HG03457 (cell line): ENCODE measurements around the gene FARP2.
"Not testable (repeated sequence)": the region's sequence is repeated elsewhere in the genome, so short reads cannot be mapped to it uniquely, and the experiment has no call there.

ENCODE experiments used
- ATAC-seq: cut with Tn5 transposase; IDR thresholded peaks from one replicate; pipeline ENCODE4 v1.9.1; 2021; ENCODE audit warnings: moderate number of reproducible peaks; ENCODE audit not compliant: unreplicated experiment

Gene FARP2

DNA sequence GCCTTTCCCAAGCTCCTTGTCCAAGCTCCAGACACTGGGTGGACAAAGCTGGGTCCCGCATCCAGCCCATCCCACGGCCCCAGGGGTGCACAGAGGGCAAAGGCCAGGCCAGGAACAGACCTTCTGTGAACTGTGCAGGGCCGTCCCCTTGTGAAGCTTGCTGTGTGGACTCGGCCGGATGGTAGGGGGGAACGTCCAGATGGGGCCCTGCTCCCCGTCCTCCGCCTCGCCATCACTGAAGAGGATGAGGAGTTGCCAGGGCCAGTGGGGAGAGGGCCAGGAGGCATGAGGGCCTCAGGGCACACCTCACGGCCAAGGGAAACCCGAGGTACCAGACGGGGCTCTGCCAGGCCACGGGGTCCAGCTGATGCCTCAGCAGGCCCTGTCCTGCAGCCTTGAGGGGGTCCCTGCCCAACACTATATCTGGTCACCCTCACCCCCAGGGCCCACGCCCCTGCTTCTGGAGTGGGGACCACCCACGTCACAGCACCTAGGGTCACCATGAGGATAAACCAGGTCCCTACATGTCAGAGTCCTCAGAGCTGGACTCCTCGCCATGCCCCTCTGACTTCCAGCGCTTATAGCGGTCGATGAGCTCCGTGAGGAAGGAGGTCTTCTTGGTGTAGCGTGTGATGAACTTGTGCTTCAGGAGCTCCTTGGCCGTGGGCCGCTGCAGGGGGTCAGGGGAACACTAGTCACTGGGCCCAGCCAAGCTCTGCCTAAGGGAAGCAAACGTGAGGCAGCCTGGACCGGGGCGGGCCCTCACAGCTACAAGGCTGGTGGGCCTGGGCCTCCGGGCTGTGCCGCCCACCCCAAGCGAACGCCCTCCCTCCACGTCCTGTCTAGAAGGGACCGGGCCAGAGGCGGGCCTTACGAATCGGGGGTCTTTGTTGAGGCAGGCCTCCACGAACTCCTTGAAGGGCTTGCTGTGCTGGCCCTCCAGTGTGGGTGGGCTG, 142.3 kb downstream of the FARP2 start:
- no peak for ATAC-seq

DNA sequence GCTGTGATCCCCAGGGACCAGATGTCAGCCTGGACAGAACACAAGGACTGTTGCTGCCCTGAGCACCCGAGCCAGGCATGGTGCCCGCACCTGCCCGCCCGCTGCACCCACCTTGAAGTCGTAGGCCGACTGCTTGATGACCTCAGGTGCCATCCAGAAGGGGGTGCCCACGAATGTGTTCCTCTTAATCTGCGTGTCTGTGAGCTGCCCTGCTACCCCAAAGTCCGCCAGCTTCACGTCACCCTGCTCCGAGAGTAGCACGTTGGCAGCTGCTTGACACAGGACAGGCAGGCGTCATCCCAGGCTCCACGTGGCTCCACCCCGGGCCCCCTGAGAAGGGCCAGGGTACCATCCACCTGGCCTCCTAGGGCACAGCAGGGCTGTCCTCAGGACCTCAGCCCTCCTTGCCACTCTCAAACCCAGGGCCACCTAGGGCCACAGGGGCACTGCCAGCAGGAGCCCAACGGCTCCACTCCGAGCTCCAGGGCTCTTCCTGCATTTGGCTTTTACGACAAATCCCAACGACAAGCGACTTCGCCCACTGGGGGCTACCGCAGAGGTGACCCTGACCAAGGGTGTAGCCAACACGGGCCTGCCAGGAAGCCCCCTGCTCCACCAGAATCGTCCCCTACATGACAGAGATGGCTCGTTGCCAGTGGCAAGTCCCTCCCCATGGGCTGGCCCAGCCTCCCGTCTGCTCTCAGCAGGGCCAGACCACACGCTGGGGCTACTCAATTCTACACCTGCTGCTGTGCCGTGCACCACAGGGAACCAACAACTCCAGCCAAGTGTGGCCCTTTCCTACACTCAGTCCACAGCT, 143.3 kb downstream of the FARP2 start:
- ATAC-seq = no peak

DNA sequence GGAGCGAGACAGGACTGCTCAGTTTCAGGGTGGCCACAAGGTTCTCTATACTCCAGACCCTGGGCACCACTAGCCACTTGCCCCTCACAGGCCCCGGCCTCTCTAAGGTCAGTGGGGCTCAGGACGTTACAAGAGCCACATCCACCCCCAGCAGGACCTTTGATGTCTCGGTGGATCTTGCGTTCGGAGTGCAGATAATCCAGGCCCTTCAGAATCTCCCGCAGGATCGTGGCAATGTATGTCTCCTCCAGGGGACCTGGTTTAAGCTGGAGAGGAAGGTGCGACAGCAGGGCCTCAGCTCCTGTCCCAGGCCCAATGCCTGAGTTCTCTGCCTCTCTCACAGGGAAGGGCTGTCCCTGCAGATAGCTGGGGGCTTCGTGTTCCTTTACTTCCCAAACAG, 143.9 kb downstream of the FARP2 start:
- no peak for ATAC-seq

DNA sequence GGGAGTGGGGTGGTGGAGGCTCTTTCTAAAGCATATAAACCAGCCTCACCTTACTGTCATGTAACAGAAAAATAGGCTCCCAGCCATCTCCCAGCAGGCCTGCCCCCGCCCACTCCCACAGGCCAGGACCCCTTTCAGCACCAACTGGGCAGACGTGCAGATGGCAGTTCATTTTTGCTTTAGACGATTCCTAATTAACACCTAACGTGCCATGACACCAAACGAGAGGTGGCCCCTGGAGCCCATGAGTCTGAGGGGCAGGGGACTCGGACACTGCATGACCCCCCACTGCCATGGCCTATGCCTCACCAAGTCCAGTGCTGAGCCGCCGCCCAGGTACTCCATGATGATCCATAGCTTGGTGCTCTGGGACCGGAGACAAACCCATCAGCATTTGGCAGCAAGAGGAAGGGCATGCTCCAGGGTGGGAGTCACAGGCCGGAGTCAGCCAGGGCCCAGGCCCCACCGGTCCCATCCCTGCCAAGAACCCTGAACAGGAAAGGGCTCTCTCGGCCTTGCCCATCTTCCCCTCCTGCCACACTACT, 144.4 kb downstream of the FARP2 start:
- no peak for ATAC-seq

DNA sequence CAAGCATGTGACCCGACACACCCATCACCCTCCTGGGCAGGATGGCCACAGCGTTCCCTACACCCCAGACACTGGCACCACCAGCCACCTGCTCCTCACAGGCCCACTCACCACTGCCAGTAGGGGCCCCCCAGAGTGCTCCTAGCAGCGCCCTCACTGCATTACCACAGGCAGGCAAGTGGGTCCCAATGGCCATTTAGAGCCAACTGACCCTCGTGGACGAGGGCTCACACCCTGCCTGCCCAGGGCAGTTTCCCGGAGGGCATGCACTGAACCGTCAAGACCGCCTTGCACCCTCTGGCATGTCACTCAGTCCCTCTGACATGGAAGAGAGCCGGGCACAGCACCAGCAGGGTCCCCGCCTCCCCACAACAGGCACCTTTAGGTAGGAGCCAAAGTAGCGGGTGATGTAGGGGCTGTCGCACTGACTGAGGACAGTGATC, 145.0 kb downstream of the FARP2 start:
- ATAC-seq = no peak

DNA sequence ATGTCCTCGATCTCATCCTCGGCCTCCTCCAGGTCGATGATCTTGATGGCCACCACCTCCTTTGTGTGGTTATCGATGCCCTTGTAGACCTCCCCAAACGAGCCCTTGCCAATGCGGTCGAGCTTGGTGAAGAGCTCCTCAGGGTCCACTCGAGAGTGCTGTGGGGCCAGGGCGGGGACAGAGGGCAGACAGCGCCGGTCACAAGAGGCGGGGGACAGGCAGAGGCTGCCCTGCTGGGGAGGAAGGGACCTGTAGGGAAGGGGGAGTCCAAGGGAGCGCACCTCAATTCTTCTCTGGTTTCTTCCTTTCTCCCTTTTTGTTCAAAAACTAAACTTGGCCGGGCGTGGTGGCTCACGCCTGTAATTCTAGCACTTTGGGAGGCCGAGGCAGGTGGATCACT, 145.5 kb downstream of the FARP2 start:
- no peak for ATAC-seq

DNA sequence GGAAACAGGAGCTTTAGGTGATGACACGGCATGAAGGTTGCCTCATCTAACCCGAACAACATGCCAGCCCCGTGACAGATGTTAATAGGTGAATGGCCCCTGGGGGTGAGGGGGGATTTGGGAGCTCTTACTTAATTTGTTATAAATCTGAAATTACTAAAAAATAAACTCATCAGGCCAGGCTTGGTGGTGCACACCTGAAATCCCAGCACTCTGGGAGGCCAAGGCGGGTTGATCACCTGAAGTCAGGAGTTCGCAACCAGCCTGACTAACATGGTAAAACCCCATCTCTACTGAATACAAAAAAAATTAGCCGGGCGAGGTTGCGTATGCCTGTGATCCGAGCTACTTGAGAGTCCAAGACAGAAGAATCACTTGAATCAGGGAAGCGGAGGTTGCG, 146.2 kb downstream of the FARP2 start:
- ATAC-seq = no peak

DNA sequence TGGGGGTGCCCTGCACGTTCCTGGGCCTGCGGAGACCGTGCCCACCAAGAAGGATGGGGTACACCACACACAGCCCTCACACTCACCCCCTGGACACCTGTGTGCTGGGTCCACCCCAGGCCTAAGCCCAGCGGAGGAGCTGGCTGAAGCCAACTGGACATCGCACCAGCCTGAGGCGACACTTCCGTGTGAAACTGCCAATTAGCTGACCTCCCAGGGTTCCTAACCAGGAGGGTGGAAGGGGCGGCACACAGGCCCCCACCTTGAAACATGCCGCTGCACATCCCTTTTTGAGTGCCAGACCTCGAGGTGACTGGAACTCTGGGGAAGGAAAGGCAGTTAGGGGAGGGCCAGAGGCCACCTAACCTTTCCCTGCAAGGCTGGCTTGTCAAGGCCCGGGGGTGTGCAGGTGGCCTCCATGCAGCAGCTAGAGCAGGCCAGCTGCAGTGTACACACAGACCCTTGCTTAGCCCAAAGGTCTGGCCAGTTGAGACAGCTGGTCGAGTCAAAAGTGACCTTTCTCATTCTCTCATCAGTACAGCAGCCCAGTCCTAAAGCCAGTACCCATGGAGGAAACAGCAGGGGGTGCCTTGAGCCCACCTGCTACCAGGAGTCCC, 147.8 kb downstream of the FARP2 start:
- no peak for ATAC-seq

DNA sequence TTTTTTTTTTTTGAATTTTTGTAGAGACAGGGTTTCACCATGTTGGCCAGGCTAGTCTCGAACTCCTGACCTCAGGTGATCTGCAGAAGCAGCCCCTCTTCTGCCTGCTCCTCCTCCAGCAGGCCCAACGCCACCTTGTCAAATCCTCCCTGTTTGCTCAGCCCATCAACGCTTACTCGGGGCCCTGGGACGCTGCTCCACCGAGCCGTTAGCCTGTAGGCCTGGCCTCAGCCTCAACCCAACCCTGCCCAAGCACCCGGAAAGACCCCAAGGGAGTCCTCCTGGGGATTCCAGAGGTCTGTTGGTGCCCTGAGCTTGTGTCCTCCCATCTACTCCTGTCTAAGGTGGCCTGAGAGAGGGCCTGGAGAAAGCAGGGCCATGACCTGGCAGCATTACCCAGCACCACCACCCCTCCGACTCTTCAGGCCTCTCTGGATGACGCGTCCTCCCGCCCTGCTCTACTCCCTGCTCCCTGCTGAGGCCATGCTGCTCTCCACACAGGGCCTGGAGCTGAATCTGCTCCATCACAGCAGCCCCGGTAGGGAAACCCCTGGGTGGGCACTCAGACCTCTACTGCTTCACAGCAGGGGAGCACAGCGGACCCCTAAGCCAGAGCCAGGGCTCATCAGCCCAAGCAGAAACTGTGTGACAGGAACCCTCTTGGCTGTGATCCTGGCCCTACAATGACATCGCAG, 149.1 kb downstream of the FARP2 start:
- no peak for ATAC-seq

DNA sequence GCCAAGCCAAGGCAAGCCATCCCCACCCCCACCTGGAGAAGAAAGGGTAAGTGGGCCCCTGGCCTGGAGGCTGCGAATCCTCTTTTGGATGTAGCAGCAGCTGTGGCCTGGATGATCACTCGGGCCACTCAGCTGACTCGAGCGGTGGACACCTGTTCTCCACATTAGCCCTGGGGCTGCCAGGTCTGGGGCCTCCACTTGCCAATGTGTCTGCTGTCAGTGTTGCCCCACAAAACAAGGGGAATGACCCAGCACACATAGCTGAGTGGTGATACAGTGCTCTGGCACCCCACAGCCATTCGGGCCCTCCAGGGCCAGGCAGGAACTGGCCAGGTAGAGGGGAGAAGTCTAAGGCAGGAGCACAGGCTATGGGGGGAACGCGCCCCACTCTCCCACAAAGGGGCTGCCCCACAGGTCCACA, 149.7 kb downstream of the FARP2 start:
- ATAC-seq = no peak

DNA sequence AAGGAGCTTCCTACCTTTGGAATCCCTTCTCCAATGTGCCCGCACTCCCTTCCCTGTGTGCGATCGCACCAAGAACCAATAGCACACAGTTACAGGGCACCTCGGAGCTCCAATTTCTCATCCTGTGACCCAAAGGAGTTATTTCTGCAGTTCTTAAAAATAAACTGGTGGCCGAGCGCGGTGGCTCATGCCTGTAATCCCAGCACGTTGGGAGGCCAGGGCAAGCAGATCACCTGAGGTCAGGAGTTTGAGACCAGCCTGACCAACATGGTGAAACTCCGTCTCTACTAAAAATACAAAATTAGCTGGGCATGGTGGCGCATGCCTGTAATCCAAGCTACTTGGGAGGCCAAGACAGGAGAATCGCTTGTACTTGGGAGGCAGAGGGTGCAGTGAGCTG, 150.2 kb downstream of the FARP2 start:
- not testable (repeated sequence) for ATAC-seq

DNA sequence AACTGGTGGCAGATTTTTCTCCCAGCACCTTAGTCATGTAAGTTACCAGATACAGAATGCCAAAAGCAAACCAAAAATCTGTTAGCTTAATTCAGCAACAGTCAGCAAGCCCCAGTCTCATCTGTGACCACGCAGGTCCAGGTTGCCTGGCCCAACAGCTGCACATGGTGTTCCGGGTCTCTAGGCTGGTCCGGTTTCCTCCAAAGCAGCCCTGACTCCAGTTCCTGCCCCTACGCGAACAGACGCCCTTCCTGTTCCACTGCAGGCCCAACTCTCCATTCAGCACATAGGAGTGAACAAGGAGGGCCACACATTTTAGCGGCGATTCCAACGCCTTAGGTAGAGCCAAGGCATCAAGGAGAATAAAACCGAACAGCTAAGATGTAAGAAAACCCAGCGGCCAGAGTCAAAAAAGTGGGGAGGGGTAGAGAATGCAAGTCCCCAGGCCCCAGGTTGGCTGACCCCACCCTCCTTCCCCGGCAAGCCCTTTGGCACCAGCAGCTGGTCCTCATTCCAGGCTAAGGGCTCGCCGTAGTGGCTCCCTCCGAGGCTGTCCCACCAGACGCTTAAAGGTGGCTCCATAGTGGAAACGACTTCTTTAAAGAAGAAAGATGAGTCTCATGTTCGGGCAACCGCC, 150.8 kb downstream of the FARP2 start:
- ATAC-seq = no peak

DNA sequence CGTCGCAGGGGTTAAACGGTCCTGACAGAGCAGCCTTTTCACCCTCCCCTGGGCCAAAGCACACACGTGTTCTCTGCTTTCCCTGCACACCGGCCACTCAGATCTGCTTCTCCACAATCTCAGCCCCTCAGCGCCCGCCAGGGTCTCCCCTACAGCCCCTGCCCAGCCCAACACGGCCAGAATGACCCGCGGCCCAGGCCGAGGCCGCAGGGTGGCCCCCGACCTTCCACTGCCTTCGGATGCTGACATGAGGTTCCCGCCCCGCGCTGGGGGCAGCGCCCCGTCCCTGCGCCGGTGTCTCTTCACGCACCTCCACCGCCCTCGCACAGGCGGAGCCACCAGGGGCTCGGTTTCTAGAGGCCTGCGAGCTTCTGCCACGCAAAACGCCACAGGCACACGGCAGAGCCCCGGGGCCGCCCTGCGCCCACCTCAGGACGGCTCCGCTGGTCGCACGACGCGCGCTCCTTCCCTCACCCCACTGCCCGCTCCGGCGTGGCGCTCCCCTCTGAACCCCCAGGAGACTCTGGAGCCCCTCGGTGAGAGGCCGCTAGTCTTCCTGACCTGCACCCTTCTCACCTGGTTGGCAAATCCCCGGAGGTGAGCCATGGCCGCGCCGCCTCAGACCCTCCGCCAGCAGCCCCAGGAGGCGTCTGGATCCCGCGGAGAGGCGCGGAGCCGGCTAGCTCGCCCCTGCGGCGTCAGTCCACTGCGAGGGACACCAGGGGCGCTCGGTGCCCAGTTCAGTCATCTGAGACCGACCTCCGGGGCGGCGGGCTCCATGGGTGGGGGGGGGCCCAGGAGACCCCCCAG, 151.6 kb downstream of the FARP2 start:
- ATAC-seq = peak; percentile 10

DNA sequence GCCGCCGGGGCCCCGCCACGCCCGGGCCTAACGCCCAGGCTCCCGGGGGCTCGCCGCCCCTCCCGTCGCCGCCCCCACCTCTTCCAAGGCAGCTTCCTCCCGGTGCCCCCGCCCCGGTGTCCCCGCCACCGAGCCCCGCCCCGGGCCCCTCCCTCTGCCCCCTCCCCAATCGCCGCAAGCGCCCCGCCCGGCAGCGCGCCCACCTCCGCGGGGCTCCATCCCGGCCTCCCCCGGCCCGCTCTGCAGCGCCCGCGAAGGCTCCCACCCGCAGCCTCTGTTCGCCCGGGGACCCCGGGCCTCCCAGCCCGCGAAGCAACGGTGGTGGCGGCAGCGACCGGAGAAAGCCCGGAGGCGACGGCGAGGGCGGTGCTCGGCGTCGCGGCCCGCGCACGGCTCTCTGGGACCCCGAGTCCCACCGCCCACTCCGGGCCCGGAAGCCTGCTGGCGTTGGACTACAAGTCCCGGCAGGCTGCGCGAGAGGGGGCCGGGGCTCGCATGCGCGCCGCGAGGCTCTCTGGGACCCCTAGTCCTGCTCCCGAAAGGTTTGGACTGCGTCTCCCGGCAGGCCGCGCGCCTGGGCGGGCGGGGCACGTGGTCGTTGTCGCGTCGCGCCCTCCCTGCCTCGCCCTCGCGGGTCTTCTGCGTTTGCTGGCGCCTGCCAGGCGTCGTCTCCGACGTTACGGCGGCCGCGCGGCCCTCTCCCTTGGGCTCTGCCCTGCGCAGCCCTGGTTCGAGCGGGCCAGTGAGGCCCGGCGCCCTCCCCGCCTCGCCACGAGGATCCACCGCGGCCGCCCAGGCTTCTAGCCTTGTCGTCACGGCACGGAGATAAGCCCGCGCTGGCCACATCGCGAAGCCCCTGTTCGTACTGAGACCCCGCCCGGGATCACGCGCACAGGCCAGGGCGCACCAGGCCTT, 152.4 kb downstream of the FARP2 start, which contains the start of gene STK25:
Gene STK25, minus strand, starts transcription at position 345 of the 915 bp plus-strand sequence. CDS start 549 bp downstream, outside the sequence.
- ATAC-seq = peak; percentile 86

DNA sequence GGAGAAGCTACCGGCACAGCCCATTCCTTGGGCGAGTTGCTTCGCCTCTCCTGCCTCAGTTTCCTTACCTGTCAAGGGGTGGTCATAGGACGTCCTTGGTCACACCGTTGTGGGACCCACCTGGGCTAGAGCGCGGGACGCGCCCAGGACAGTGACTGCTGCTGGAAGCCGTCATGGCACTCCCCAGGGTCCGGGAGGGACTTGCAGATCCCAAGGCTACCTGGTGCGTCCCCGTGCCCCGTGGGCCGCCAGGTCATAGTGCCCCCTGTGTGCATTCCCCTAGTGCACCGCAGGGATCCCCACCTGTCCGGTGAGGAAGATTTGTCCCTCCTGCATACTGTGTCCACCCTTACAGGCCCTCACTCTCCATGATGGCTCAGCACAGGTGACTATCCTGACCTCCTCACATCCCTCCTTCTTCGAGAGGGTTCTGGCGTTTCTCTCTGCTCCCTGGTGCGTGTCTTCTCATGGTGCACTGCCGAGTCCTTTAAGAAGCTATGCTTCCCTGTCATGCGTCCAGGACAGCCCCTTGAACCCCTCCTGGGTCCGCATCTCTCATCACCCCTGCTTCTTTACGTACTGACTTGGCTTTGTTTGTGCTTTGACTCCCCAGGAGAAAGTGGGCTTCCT, 153.2 kb downstream of the FARP2 start:
- ATAC-seq = no peak

DNA sequence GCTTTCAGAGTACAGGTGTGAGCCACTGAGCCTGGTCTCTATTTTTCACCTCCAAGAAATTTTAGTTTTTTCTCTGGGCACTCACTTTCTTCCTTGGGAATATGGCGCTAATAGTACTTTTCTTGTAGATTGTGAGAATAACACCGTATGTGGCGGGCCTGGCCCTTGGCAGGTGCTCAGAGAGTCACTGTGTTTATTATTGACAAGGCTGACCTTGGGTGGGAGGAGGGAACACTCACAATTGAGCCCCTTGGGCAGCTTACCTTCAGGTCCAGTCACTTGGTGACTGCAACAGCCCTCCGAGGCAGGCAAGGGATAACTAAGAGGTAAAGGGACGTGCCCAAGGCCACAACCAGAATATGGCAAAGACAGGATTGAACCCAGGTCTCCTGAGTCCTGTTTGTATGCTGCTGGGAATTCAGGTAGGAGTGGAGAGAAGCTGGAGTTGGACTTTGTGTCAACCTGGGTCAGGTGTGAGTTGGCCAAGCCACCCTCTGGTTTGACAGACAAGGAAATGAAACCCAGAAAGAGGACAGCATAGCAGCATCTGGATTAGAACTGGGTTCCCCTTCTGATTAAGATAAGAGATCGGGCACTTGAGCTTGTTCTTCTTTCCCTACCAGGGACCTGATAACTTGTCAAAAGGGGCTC, 155.1 kb downstream of the FARP2 start:
- ATAC-seq = no peak

DNA sequence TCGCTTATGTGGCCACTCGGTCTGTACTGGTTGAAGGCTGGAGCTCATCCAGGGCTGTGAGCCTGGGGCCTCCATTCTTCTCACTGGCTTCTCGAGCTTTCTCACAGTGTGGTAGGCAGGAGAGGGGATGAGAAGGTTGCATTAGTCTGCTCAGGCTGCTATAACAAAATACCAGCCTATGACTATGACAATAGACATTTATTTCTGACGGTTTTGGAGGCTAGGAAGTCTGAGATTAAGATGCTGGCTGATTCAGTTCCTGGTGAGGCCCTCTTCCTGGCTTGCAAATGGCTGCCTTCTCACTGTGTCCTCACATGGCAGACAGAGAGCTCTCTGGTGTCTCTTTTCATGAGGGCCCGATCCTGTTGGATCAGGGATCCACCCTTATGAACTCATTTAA, 158.5 kb downstream of the FARP2 start:
- no peak for ATAC-seq
